Liver (tissue), 9 donors: ENCODE measurements around the gene MYBPHL. TPM values are rescaled to one million over a fixed set of nuclear protein-coding genes. Genes with fewer than 3 reads are reported as not detected.

ENCODE experiments used
- DNase-seq: peaks from one replicate; pipeline ENCODE4 v3.0.0-alpha.2; 2017; ENCODE audit warnings: low spot score
- H3K27ac ChIP-seq, 2 donors: one replicate each; pipeline ENCODE4 v1.7.0; 2013; ENCODE audit warnings: inconsistent platforms in 2 of 2, low read length in 2 of 2, control low read depth in 1 of 2, low read depth in 1 of 2, mild to moderate bottlenecking in 1 of 2
- H3K27me3 ChIP-seq, 4 donors: one replicate each; pipeline versions ENCODE4 v1.6.1 to v1.7.0; 2013; ENCODE audit warnings: low read length in 3 of 4, inconsistent platforms in 1 of 4, mild to moderate bottlenecking in 1 of 4, moderate library complexity in 1 of 4; ENCODE audit not compliant: control insufficient read depth in 4 of 4, insufficient read depth in 4 of 4
- H3K36me3 ChIP-seq, 4 donors: one replicate each; pipeline versions ENCODE4 v1.6.1 to v1.7.0; 2013; ENCODE audit warnings: low read length in 3 of 4, mild to moderate bottlenecking in 3 of 4, low read depth in 1 of 4, moderate library complexity in 1 of 4; ENCODE audit not compliant: control insufficient read depth in 4 of 4, insufficient read depth in 3 of 4
- H3K4me1 ChIP-seq, 4 donors: one replicate each; pipeline versions ENCODE4 v1.6.1 to v1.7.0; 2013; ENCODE audit warnings: low read length in 3 of 4, mild to moderate bottlenecking in 3 of 4, moderate library complexity in 1 of 4; ENCODE audit not compliant: control insufficient read depth in 4 of 4, insufficient read depth in 4 of 4
- H3K4me3 ChIP-seq, 3 donors: one replicate each; pipeline versions ENCODE4 v1.6.1 to v1.7.0; 2013; ENCODE audit warnings: low read length in 3 of 3, control low read depth in 1 of 3, low read depth in 1 of 3, mild to moderate bottlenecking in 1 of 3
- H3K9ac ChIP-seq, 2 donors: one replicate each; pipeline ENCODE4 v1.7.0; 2013; ENCODE audit warnings: low read length in 2 of 2, mild to moderate bottlenecking in 2 of 2, moderate library complexity in 2 of 2, control low read depth in 1 of 2, low read depth in 1 of 2
- H3K9me3 ChIP-seq, 4 donors: one replicate each; pipeline versions ENCODE4 v1.6.1 to v1.7.0; 2013; ENCODE audit warnings: low read length in 3 of 4; ENCODE audit not compliant: control insufficient read depth in 4 of 4
- ATF3 ChIP-seq: IDR thresholded peaks from 2 replicates; pipeline ENCODE4 v1.6.1; 2016; ENCODE audit warnings: antibody characterized with exemption
- CTCF ChIP-seq: fragments of 150-350 bp; IDR thresholded peaks from 2 replicates; pipeline ENCODE4 v1.5.1; 2017; ENCODE audit warnings: improper control_type of control experiment, low read depth, low read length; ENCODE audit not compliant: missing input control
- EGR1 ChIP-seq, 2 donors: IDR thresholded peaks; 2 replicates each; pipeline ENCODE4 v1.6.1; 2016 to 2018; ENCODE audit warnings: antibody characterized with exemption in 2 of 2, low read depth in 2 of 2
- FOXA1 ChIP-seq: IDR thresholded peaks from 2 replicates; pipeline ENCODE4 v1.6.1; 2016; ENCODE audit warnings: antibody characterized with exemption
- FOXA2 ChIP-seq: IDR thresholded peaks from 2 replicates; pipeline ENCODE4 v1.6.1; 2016; ENCODE audit warnings: antibody characterized with exemption
- GABPA ChIP-seq, 2 donors: IDR thresholded peaks in 1 of 2; conservative IDR thresholded peaks in 1 of 2; 2 replicates each; pipeline ENCODE4 v1.6.1; 2016; ENCODE audit warnings: antibody characterized with exemption in 2 of 2, mild to moderate bottlenecking in 1 of 2, moderate library complexity in 1 of 2
- HNF4A ChIP-seq, 2 donors: conservative IDR thresholded peaks; 2 replicates each; pipeline ENCODE4 v1.6.1; 2016; ENCODE audit warnings: antibody characterized with exemption in 2 of 2, mild to moderate bottlenecking in 2 of 2
- HNF4G ChIP-seq: IDR thresholded peaks from 2 replicates; pipeline ENCODE4 v1.6.1; 2016; ENCODE audit warnings: antibody characterized with exemption
- JUND ChIP-seq, 2 donors: IDR thresholded peaks; 2 replicates each; pipeline ENCODE4 v1.6.1; 2016; ENCODE audit warnings: antibody characterized with exemption in 2 of 2
- MAX ChIP-seq: IDR thresholded peaks from 2 replicates; pipeline ENCODE4 v1.6.1; 2016; ENCODE audit warnings: antibody characterized with exemption
- NR2F2 ChIP-seq: IDR thresholded peaks from 2 replicates; pipeline ENCODE4 v1.6.1; 2016; ENCODE audit warnings: antibody characterized with exemption
- RAD21 ChIP-seq, 2 donors: IDR thresholded peaks; 2 replicates each; pipeline ENCODE4 v1.6.1; 2016; ENCODE audit warnings: antibody characterized with exemption in 2 of 2, mild to moderate bottlenecking in 2 of 2
- RXRA ChIP-seq, 2 donors: IDR thresholded peaks; 2 replicates each; pipeline ENCODE4 v1.6.1; 2017 to 2018; ENCODE audit warnings: antibody characterized with exemption in 2 of 2, mild to moderate bottlenecking in 1 of 2
- SP1 ChIP-seq: IDR thresholded peaks from 2 replicates; pipeline ENCODE4 v1.6.1; 2018; ENCODE audit warnings: antibody characterized with exemption, mild to moderate bottlenecking
- TAF1 ChIP-seq: conservative IDR thresholded peaks from 2 replicates; pipeline ENCODE4 v1.6.1; 2016; ENCODE audit warnings: antibody characterized with exemption, mild to moderate bottlenecking
- ZBTB33 ChIP-seq: IDR thresholded peaks from 2 replicates; pipeline ENCODE4 v1.6.1; 2016; ENCODE audit warnings: antibody characterized with exemption
- WGBS: extraction: QIAGEN DNeasy Blood & Tissue Kit; methylation state at CpG from one replicate; pipeline ENCODE4 v1.1.7; 2013; 5-methylcytosine and 5-hydroxymethylcytosine counted together
- polyA plus RNA-seq, 2 donors: library from polyadenylated mRNA; stranded (reverse) in 1 of 2; unstranded in 1 of 2; fragments of 200-250 nt in 1 of 2; fragments of >200 nt in 1 of 2; fragmentation: Nextera tagmentation in 1 of 2; extraction: Ambion mirVana in 1 of 2; gene quantifications; one replicate each; pipeline versions ENCODE4 v1.2.1 to v1.2.3, GENCODE V29; 2013 to 2015
- total RNA-seq, 2 donors: library from RNA; depleted of rRNA; stranded (reverse); fragments of >200 nt; gene quantifications; one replicate each; pipeline ENCODE4 v1.2.3, GENCODE V29; 2014
- donor health status: healthy.
- donor health status: healthy.
- donor health status: healthy.
- donor health status: healthy.
- donor health status: healthy.

The MYBPHL gene
- total and polyA plus RNA-seq, 4 donors, result not detected

GRCh38 chr1:109301874-109302273 lies 4.9 kb downstream of the MYBPHL start:
- peaks cover 0 to 3% (median 0%) of the 10 kb centered on the region in 4 donors for H3K4me1 ChIP-seq
- no peak for DNase-seq
- no peaks in the 10 kb centered on the region for H3K9me3 ChIP-seq
- H3K36me3 ChIP-seq, result no peaks in the 10 kb centered on the region
- H3K27me3 ChIP-seq, result no peaks in the 10 kb centered on the region
- 86% methylated on average over 5 of the region's 5 CpGs for WGBS
- no peak overlapping the region for H3K9ac ChIP-seq
- TF ChIP-seq HNF4G (no peak), RXRA (IDR thresholded peaks at IDR 0.05) (no peak), CTCF (no peak), FOXA2 (no peak), JUND (IDR thresholded peaks at IDR 0.05) (no peak), GABPA (IDR thresholded peaks at IDR 0.05 in 1 of 2, conservative IDR thresholded peaks at IDR 0.05 in 1 of 2) (no peak), ATF3 (no peak), SP1 (no peak), RAD21 (IDR thresholded peaks at IDR 0.05) (no peak), EGR1 (IDR thresholded peaks at IDR 0.05; ENCODE audit: low read depth in 2 of 2) (no peak), TAF1 (no peak)
- H3K27ac ChIP-seq, result no peak overlapping the region
- H3K4me3 ChIP-seq, result no peak overlapping the region

GRCh38 chr1:109300650-109301151 lies 6.1 kb downstream of the MYBPHL start:
- Histone ChIP-seq H3K4me3 (no peak overlapping the region), H3K9me3 (no peaks in the 10 kb centered on the region), H3K27me3 (no peaks in the 10 kb centered on the region), H3K36me3 (no peaks in the 10 kb centered on the region), H3K9ac (no peak overlapping the region), H3K27ac (no peak overlapping the region), H3K4me1 (peaks cover 0 to 3% (median 0%) of the 10 kb centered on the region in 4 donors)
- WGBS, result 81% methylated on average over 16 of the region's 16 CpGs
- TF ChIP-seq ATF3 (no peak), MAX (no peak), HNF4A (conservative IDR thresholded peaks at IDR 0.05) (no peak), ZBTB33 (no peak), FOXA1 (no peak), RXRA (IDR thresholded peaks at IDR 0.05) (no peak), FOXA2 (no peak), JUND (IDR thresholded peaks at IDR 0.05) (no peak), SP1 (no peak), EGR1 (IDR thresholded peaks at IDR 0.05; ENCODE audit: low read depth in 2 of 2) (no peak), NR2F2 (no peak)
- no peak for DNase-seq
